HCT116 (cell line): ENCODE data around the gene SPATC1L.

Source experiments
- ATF3 ChIP-seq: IDR thresholded peaks from 2 replicates; pipeline ENCODE4 v1.6.1; 2012
- CEBPB ChIP-seq: IDR thresholded peaks from 2 replicates; pipeline ENCODE4 v1.6.1; 2012; ENCODE audit warnings: low read depth
- CTCF ChIP-seq, 3 experiments: fragments of 200-600 bp in 1 of 3; sonication (generic) in 1 of 3; IDR thresholded peaks in 2 of 3; conservative IDR thresholded peaks in 1 of 3; 2 replicates each; pipeline ENCODE4 v1.5.1; 2012 to 2017; ENCODE audit warnings: low read depth in 2 of 3, low read length in 2 of 3, antibody characterized with exemption in 1 of 3, borderline replicate concordance in 1 of 3, control low read depth in 1 of 3, mild to moderate bottlenecking in 1 of 3, mixed read lengths in 1 of 3, mixed run types in 1 of 3, moderate library complexity in 1 of 3; ENCODE audit not compliant: insufficient read depth in 1 of 3
- EGR1 ChIP-seq: IDR thresholded peaks from 2 replicates; pipeline ENCODE4 v1.6.1; 2012; ENCODE audit warnings: low read depth
- EZH2 ChIP-seq: fragments of 200-600 bp; sonication (generic); IDR thresholded peaks from 2 replicates; pipeline ENCODE4 v1.6.1; 2017; ENCODE audit warnings: antibody characterized with exemption, mixed run types
- EZH2phosphoT487 ChIP-seq: fragments of 200-600 bp; IDR thresholded peaks from 2 replicates; pipeline ENCODE4 v1.6.1; 2018; ENCODE audit warnings: antibody characterized with exemption, borderline replicate concordance
- JUND ChIP-seq: IDR thresholded peaks from 2 replicates; pipeline ENCODE4 v1.6.1; 2012
- MAX ChIP-seq: IDR thresholded peaks from 2 replicates; pipeline ENCODE4 v1.6.1; 2012
- POLR2A ChIP-seq: IDR thresholded peaks from 2 replicates; pipeline ENCODE4 v1.7.0; 2011; ENCODE audit warnings: borderline replicate concordance; ENCODE audit not compliant: insufficient read depth, insufficient read length; ENCODE audit errors: extremely low read depth
- POLR2AphosphoS5 ChIP-seq: IDR thresholded peaks from 2 replicates; pipeline ENCODE4 v1.6.1; 2011; ENCODE audit warnings: mild to moderate bottlenecking, low read depth, low read length, moderate library complexity
- RAD21 ChIP-seq: IDR thresholded peaks from 2 replicates; pipeline ENCODE4 v1.6.1; 2012; ENCODE audit warnings: low read depth, mild to moderate bottlenecking
- REST ChIP-seq: IDR thresholded peaks from 2 replicates; pipeline ENCODE4 v1.6.1; 2012; ENCODE audit warnings: low read depth
- SIN3A ChIP-seq: IDR thresholded peaks from 2 replicates; pipeline ENCODE4 v1.6.1; 2012; ENCODE audit warnings: low read depth
- YY1 ChIP-seq: IDR thresholded peaks from 2 replicates; pipeline ENCODE4 v1.6.1; 2011; ENCODE audit warnings: low read length, low read depth, moderate library complexity, mild to moderate bottlenecking; ENCODE audit not compliant: insufficient replicate concordance; ENCODE audit errors: extremely low read depth

- no peak for TF ChIP-seq RAD21
- TF ChIP-seq EGR1: no peak
- TF ChIP-seq YY1: no peak
- no peak for TF ChIP-seq CTCF (IDR thresholded peaks at IDR 0.05 in 2 of 3, conservative IDR thresholded peaks at IDR 0.05 in 1 of 3; ENCODE audit: borderline replicate concordance in 1 of 3, insufficient read depth in 1 of 3, low read depth in 2 of 3, low read length in 2 of 3)
- no peak for TF ChIP-seq POLR2AphosphoS5
- TF ChIP-seq JUND: no peak
- TF ChIP-seq POLR2A: no peak
- no peak for TF ChIP-seq EZH2
- TF ChIP-seq REST: no peak
- no peak for TF ChIP-seq CEBPB
- no peak for TF ChIP-seq EZH2phosphoT487
- no peak for TF ChIP-seq SIN3A
- TF ChIP-seq MAX: no peak
- TF ChIP-seq ATF3: no peak
Observed at GRCh38 chr21:46211376-46211775, 27.1 kb upstream of the SPATC1L start.
